HepG2 (cell line): ENCODE data around the gene ENO3. TPM values are rescaled to one million over a fixed set of nuclear protein-coding genes. Genes with fewer than 3 reads are reported as not detected.

Experiments used
- CERS6 ChIP-seq: sonication (generic); formaldehyde crosslinking; IDR thresholded peaks from 2 replicates; pipeline ENCODE4 v1.5.0; 2020; ENCODE audit warnings: missing genetic modification reagents
- EED ChIP-seq: sonication (generic); formaldehyde crosslinking; IDR thresholded peaks from 2 replicates; pipeline ENCODE4 v1.5.0; 2020; ENCODE audit warnings: mild to moderate bottlenecking, missing genetic modification reagents
- ELF1 ChIP-seq: sonication (generic); formaldehyde crosslinking; IDR thresholded peaks from 2 replicates; pipeline ENCODE4 v1.4.0; 2020; ENCODE audit warnings: missing genetic modification reagents
- ERF ChIP-seq: IDR thresholded peaks from 2 replicates; pipeline ENCODE4 v1.6.1; 2018; ENCODE audit warnings: missing biosample characterization, missing genetic modification reagents
- FOXK1 ChIP-seq: sonication (generic); formaldehyde crosslinking; IDR thresholded peaks from 2 replicates; pipeline ENCODE4 v1.4.0; 2020; ENCODE audit warnings: low read depth, missing genetic modification reagents, borderline replicate concordance
- HDAC2 ChIP-seq: sonication (generic); formaldehyde crosslinking; IDR thresholded peaks from 2 replicates; pipeline ENCODE4 v1.4.0; 2020; ENCODE audit warnings: missing genetic modification reagents
- HNRNPK ChIP-seq: fragments of 200-400 bp; formaldehyde crosslinking; IDR thresholded peaks from 2 replicates; pipeline ENCODE4 v1.6.1; 2018; ENCODE audit warnings: low read length, low read depth, moderate library complexity, mild to moderate bottlenecking; ENCODE audit not compliant: poor library complexity, severe bottlenecking
- KAT7 ChIP-seq: IDR thresholded peaks from 2 replicates; pipeline ENCODE4 v1.6.1; 2018; ENCODE audit warnings: borderline replicate concordance, missing compliant biosample characterization
- NFAT5 ChIP-seq: sonication (generic); formaldehyde crosslinking; IDR thresholded peaks from 2 replicates; pipeline ENCODE4 v1.4.0; 2020; ENCODE audit warnings: missing genetic modification reagents
- NFE2 ChIP-seq: sonication (generic); formaldehyde crosslinking; IDR thresholded peaks from 2 replicates; pipeline ENCODE4 v1.4.0; 2020; ENCODE audit warnings: missing genetic modification reagents
- NFKB2 ChIP-seq: sonication (generic); formaldehyde crosslinking; IDR thresholded peaks from 2 replicates; pipeline ENCODE4 v1.4.0; 2020; ENCODE audit warnings: missing genetic modification reagents, borderline replicate concordance
- STAG1 ChIP-seq: sonication (generic); formaldehyde crosslinking; IDR thresholded peaks from 2 replicates; pipeline ENCODE4 v1.4.0; 2020; ENCODE audit warnings: missing genetic modification reagents
- ZBTB42 ChIP-seq: sonication (generic); formaldehyde crosslinking; IDR thresholded peaks from 2 replicates; pipeline ENCODE4 v1.5.0; 2020; ENCODE audit warnings: mild to moderate bottlenecking, missing genetic modification reagents
- ZFP41 ChIP-seq: sonication (generic); formaldehyde crosslinking; IDR thresholded peaks from 2 replicates; pipeline ENCODE4 v1.4.0; 2020; ENCODE audit warnings: mild to moderate bottlenecking, missing genetic modification reagents, borderline replicate concordance
- ZNF343 ChIP-seq: sonication (generic); formaldehyde crosslinking; IDR thresholded peaks from 2 replicates; pipeline ENCODE4 v1.4.0; 2020; ENCODE audit warnings: mild to moderate bottlenecking, missing genetic modification reagents
- polyA plus RNA-seq, 8 experiments: library from polyadenylated mRNA; depleted of rRNA in 3 of 8; stranded (reverse) in 7 of 8; unstranded in 1 of 8; fragments of >200 nt; fragmentation: Illumina TruSeq in 4 of 8; extraction: Trizol in 4 of 8; gene quantifications; 2 replicates each; pipeline versions ENCODE4 v1.2.1 to v1.2.3, GENCODE V29; 2011 to 2016; ENCODE audit warnings: low read depth in 4 of 8, missing spikeins in 1 of 8, mixed read lengths in 1 of 8; ENCODE audit not compliant: insufficient read depth in 1 of 8
- total RNA-seq, 5 experiments: library from RNA; depleted of rRNA; stranded (reverse); fragments of >200 nt; fragmentation: Illumina TruSeq; extraction: Trizol; gene quantifications; 2 replicates each; pipeline ENCODE4 v1.2.3, GENCODE V29; 2016; ENCODE audit warnings: low read depth in 1 of 5
- TF ChIP-seq, protein P1 (sequence below): sonication (generic); formaldehyde crosslinking; IDR thresholded peaks from 2 replicates; pipeline ENCODE4 v1.5.1; 2020; ENCODE audit warnings: mild to moderate bottlenecking, missing genetic modification reagents, borderline replicate concordance
- TF ChIP-seq, protein P2 (sequence below): sonication (generic); formaldehyde crosslinking; IDR thresholded peaks from 2 replicates; pipeline ENCODE4 v1.8.0; 2022; ENCODE audit warnings: missing genetic modification reagents, low read depth, mild to moderate bottlenecking, borderline replicate concordance

The ENO3 gene
- total and polyA plus RNA-seq, 2 of the 13 experiments (the other 11 are each of a cell fraction or from before 2014, with no cell fraction given) = 59.8 to 69.8 TPM

DNA sequence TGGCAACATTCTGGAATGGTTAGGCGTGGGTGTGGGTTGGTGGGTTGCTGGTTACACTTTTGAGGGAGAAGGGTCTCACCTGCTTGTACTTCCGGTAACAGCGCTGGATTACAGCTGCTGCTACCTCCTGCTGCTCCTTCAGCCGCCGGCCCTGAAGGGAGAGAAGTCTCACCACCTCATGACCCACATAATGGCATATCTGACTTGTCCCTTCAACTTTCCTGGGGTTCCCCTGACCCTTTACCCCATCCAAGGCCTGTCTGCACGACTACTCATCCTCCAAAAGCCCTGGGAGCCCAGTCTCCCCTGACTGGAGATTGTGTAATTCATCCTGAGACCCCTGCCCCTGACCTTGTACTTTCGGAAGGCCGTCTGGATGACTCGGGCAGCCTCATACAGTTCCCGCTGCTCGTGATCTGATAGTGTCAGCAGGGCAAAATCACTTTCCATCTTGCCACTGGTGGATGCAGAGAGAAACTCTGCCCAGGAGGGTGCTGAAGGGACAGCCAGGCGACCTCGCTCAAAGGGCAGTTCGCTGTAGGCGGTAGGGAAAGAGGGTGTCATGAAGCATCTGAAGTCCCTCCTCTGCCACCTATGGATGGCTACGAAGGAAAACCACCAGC lies 18.7 kb downstream of the ENO3 start (continued):
- TF ChIP-seq NFAT5 (0 out of 2 replicates have a peak, but pooled peaks have one; percentile 33), KAT7 (no peak; the same call in 1 of the 2 replicates), CERS6 (CRISPR knock-in tag) (no peak), EED (CRISPR knock-in tag) (0 out of 2 replicates have a peak, but pooled peaks have one; percentile 35), STAG1 (CRISPR knock-in tag) (peak; percentile 32), FOXK1 (no peak), ELF1 (CRISPR knock-in tag) (peak; percentile 4; the same call in 1 of the 2 replicates), ERF (CRISPR knock-in tag) (no peak), NFKB2 (CRISPR knock-in tag) (peak; percentile 49; the same call in 1 of the 2 replicates), ZNF343 (CRISPR knock-in tag) (no peak), HNRNPK (no peak), HDAC2 (CRISPR knock-in tag) (0 out of 2 replicates have a peak, but pooled peaks have one; percentile 12), NFE2 (CRISPR knock-in tag) (no peak), ZBTB42 (CRISPR knock-in tag) (no peak), ZFP41 (CRISPR knock-in tag) (no peak)
- TF ChIP-seq, protein P1, sequence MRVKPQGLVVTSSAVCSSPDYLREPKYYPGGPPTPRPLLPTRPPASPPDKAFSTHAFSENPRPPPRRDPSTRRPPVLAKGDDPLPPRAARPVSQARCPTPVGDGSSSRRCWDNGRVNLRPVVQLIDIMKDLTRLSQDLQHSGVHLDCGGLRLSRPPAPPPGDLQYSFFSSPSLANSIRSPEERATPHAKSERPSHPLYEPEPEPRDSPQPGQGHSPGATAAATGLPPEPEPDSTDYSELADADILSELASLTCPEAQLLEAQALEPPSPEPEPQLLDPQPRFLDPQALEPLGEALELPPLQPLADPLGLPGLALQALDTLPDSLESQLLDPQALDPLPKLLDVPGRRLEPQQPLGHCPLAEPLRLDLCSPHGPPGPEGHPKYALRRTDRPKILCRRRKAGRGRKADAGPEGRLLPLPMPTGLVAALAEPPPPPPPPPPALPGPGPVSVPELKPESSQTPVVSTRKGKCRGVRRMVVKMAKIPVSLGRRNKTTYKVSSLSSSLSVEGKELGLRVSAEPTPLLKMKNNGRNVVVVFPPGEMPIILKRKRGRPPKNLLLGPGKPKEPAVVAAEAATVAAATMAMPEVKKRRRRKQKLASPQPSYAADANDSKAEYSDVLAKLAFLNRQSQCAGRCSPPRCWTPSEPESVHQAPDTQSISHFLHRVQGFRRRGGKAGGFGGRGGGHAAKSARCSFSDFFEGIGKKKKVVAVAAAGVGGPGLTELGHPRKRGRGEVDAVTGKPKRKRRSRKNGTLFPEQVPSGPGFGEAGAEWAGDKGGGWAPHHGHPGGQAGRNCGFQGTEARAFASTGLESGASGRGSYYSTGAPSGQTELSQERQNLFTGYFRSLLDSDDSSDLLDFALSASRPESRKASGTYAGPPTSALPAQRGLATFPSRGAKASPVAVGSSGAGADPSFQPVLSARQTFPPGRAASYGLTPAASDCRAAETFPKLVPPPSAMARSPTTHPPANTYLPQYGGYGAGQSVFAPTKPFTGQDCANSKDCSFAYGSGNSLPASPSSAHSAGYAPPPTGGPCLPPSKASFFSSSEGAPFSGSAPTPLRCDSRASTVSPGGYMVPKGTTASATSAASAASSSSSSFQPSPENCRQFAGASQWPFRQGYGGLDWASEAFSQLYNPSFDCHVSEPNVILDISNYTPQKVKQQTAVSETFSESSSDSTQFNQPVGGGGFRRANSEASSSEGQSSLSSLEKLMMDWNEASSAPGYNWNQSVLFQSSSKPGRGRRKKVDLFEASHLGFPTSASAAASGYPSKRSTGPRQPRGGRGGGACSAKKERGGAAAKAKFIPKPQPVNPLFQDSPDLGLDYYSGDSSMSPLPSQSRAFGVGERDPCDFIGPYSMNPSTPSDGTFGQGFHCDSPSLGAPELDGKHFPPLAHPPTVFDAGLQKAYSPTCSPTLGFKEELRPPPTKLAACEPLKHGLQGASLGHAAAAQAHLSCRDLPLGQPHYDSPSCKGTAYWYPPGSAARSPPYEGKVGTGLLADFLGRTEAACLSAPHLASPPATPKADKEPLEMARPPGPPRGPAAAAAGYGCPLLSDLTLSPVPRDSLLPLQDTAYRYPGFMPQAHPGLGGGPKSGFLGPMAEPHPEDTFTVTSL (CRISPR knock-in tag) = no peak
- TF ChIP-seq, protein P2, sequence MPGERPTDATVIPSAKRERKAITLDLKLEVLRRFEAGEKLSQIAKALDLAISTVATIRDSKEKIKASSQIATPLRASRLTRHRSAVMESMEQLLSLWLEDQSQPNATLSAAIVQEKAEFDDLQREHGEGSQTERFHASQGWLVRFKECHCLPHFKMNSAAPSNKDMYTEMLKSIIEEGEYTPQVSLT (CRISPR knock-in tag) = no peak
